GM12891 (cell line): ENCODE results near the gene NGDN.

Source experiments
- POLR2A ChIP-seq: IDR thresholded peaks from 2 replicates; pipeline ENCODE4 v1.6.1; 2011; ENCODE audit warnings: low read depth, low read length, control low read depth
- POLR2AphosphoS5 ChIP-seq: IDR thresholded peaks from 2 replicates; pipeline ENCODE4 v1.6.1; 2011; ENCODE audit warnings: low read depth, low read length, control low read depth

DNA sequence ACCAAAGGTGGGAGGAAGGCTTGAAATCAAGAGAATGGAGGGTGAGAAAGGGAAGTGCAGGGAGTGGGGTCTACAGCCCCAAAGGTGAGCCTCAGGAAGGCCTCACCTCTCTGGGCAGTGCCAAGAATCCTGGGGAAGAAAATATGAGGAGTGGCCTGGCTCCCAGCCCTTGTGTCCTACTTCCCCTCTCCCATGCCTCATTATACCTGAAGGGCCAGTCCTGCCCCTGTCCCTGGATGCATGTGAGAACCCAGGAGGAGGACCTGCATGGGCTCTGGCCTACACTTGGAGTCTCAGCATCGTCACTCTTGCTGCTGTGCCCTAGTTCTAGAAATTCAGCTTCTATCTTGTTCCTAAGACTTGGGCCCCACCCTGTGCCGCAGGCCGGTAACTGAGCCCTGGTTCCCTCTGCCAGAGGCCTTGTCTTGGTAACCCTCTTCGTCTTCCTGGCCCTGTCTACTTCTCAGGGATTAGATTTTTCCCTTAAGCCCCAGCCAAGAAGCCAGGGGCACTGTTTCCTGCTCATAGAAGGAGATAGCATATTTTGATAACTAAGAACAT lies 23.1 kb upstream of the NGDN start:
- TF ChIP-seq POLR2AphosphoS5 (no peak), POLR2A (no peak)
